NCI-H2107 treated with DMSO at 0.1 percent for 48 hours (cell line): ENCODE data around the gene KRT76.
"Not testable (repeated sequence)": the region's sequence is repeated elsewhere in the genome, so short reads cannot be mapped to it uniquely, and the experiment has no call there.

ENCODE experiments used
- DNase-seq: peaks from one replicate; lab custom pipeline; 2025; ENCODE audit not compliant: unreplicated experiment; lab: John Stamatoyannopoulos, UW

The KRT76 gene

GRCh38 chr12:52798671-52799504 lies 21.7 kb upstream of the KRT76 start:
- no peak for DNase-seq

- no peak for DNase-seq
Measured at GRCh38 chr12:52798003-52798670, 21.0 kb upstream of the KRT76 start.

GRCh38 chr12:52797529-52797894 lies 20.4 kb upstream of the KRT76 start:
- no peak for DNase-seq

DNA sequence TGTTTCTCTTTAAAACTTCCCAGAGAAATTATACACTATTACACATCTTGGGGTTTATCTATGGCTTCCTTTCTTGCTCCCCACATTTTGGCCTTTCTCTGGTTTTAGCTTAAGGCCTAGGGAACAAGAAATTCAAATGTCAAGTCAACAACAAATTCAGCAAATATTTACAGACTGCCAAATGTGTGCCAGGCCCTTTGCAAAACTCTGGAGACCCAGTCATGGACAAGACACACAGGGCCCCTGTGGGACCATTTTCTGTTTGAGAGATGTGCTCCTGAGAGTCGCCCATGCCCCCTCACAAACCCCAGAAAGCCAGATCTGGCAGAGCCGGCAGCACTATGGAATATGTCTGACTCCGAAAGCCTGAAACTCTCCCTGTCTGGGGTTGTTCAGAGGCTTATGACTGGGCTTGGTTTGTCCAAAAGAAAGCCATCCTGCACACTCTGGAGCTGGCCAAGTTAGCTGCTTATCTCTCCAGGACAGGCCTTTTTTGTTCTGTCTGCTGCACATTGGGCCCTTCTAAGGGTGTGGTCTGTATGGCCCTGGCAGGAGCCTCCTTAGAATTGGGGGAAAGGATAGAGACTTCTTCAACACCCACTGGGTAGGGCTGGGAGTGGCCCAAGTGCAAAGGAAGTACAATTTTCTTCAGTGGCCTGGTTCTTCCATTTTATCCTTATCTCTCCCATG lies 19.8 kb upstream of the KRT76 start:
- DNase-seq: no peak

DNA sequence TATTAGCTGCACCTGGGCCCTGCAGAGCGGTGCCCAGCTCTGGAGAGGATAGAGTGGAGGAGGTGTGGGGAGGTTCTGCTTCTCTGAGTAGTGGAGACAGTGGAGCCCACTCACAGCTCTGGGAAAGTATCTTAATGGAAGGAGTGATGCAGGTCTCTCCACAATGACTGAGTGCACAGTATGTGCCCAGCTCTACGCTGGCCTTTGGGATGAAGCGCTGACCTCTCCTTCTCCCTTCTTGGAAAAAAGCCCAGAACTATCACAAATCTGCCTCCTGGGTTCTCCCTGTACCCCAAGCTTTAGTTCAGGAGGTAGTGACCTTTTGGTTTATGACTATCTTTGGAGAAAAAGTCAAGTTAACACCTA lies 19.3 kb upstream of the KRT76 start:
- DNase-seq: no peak

- no peak for DNase-seq
Measured at GRCh38 chr12:52795694-52796428, 18.7 kb upstream of the KRT76 start, which contains the start of gene KRT3. Gene KRT3 (minus strand): TSS chr12:52796117. CDS start chr12:52796042, 75 bp downstream.

DNA sequence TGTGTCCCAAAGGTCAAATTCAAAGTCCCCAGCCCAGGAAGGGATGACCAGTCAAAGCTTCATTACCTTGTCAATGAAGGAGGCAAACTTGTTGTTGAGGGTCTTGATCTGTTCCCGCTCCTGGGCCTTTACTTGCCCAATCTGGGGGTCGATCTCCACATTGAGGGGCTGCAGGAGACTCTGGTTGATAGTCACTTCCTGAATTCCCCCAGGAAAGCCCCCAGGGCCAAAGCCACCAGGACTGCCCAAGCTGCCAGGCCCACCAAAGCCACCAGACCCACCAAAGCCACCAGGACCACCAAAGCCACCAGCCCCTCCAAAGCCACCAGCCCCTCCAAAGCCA lies 18.2 kb upstream of the KRT76 start:
- DNase-seq: not testable (repeated sequence)

GRCh38 chr12:52794479-52795331 lies 17.6 kb upstream of the KRT76 start:
- no peak for DNase-seq

- no peak for DNase-seq
Measured at GRCh38 chr12:52792185-52793029, 15.3 kb upstream of the KRT76 start.

- DNase-seq: no peak
Measured at GRCh38 chr12:52791271-52792184, 14.4 kb upstream of the KRT76 start.

- no peak for DNase-seq
Measured at GRCh38 chr12:52790427-52791270, 13.5 kb upstream of the KRT76 start.

GRCh38 chr12:52789637-52790426 lies 12.7 kb upstream of the KRT76 start:
- no peak for DNase-seq

- DNase-seq: no peak
Measured at GRCh38 chr12:52788876-52789636, 11.9 kb upstream of the KRT76 start.

GRCh38 chr12:52788192-52788875 lies 11.2 kb upstream of the KRT76 start:
- DNase-seq: no peak
